Naive B cell (primary cell): ENCODE measurements around the gene COL19A1. TPM values are rescaled to one million over a fixed set of nuclear protein-coding genes. Genes with fewer than 3 reads are reported as not detected.
"Not testable (repeated sequence)": the region's sequence is repeated elsewhere in the genome, so short reads cannot be mapped to it uniquely, and the experiment has no call there.

Experiments used
- ATAC-seq, 2 donors: fragments of 150-1000 bp; cut with Tn5 transposase; 2 replicates each; pipeline ENCODE4 v1.10.0; 2021; ENCODE audit warnings: low read depth in 2 of 2, mild to moderate bottlenecking in 2 of 2, moderate library complexity in 2 of 2
- DNase-seq: peaks from one replicate; pipeline ENCODE4 v3.0.0; 2022
- H3K27ac Mint-ChIP-seq, 6 donors: one replicate each; pipeline ENCODE4 v1.8.0; 2020 to 2022; ENCODE audit warnings: mild to moderate bottlenecking in 6 of 6, mixed read lengths in 6 of 6, moderate library complexity in 5 of 6, inconsistent platforms in 2 of 6
- H3K27me3 Mint-ChIP-seq, 3 donors: one replicate each; pipeline ENCODE4 v1.8.0; 2021 to 2022; ENCODE audit warnings: mixed read lengths in 3 of 3, mild to moderate bottlenecking in 1 of 3
- H3K36me3 Mint-ChIP-seq, 2 donors: one replicate each; pipeline ENCODE4 v1.8.0; 2020 to 2022; ENCODE audit warnings: mixed read lengths in 2 of 2, inconsistent platforms in 1 of 2, mild to moderate bottlenecking in 1 of 2
- H3K4me1 Mint-ChIP-seq, 3 donors: one replicate each; pipeline ENCODE4 v1.8.0; 2020 to 2022; ENCODE audit warnings: mixed read lengths in 3 of 3, inconsistent platforms in 1 of 3, mild to moderate bottlenecking in 1 of 3, moderate library complexity in 1 of 3
- H3K4me3 Mint-ChIP-seq, 8 donors: one replicate each; pipeline ENCODE4 v1.8.0; 2020 to 2022; ENCODE audit warnings: mild to moderate bottlenecking in 8 of 8, mixed read lengths in 8 of 8, moderate library complexity in 8 of 8, inconsistent platforms in 2 of 8
- H3K9me3 Mint-ChIP-seq, 7 donors: one replicate each; pipeline ENCODE4 v1.8.0; 2020 to 2022; ENCODE audit warnings: mixed read lengths in 7 of 7, mild to moderate bottlenecking in 5 of 7, inconsistent platforms in 2 of 7, moderate library complexity in 1 of 7
- polyA plus RNA-seq, 6 donors: library from polyadenylated mRNA; unstranded; fragments of 300-500 nt; fragmentation: Illumina TruSeq; gene quantifications; one replicate each; pipeline ENCODE4 v1.2.3, GENCODE V29; 2021; ENCODE audit warnings: low read depth in 6 of 6

The COL19A1 gene
- polyA plus RNA-seq, 6 donors from 2014 or later = 14.1 to 47.3 (median 31.9) TPM

GRCh38 chr6:69965974-69966373 lies 99.6 kb downstream of the COL19A1 start:
- H3K4me1 Mint-ChIP-seq, H3K4me3 Mint-ChIP-seq, DNase-seq, ATAC-seq, H3K27ac Mint-ChIP-seq, H3K27me3 Mint-ChIP-seq, H3K9me3 Mint-ChIP-seq: not testable (repeated sequence)
- peaks cover 29% of the 10 kb centered on the region in 2 donors for H3K36me3 Mint-ChIP-seq

DNA sequence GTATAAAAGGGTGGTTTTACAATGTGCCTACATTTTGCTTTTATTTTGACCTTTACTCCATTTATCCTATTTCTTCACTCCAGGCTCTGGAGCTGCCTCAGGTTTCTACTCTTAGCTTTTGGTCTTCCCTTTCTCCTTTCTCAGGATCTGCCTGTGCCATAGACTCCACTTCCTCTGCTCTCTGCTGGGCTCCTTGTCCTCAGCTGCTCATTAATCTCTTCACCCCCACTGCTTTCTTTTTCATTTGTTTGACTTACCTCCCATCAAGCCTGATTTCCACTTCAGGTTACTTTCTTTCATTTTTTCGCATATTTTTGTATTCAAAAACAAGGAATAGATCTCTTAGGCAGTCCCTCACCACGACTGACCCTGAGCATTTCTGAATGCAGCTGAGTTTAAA lies 106.8 kb downstream of the COL19A1 start:
- H3K4me1 Mint-ChIP-seq = peaks cover 5 to 8% (median 6%) of the 10 kb centered on the region in 3 donors
- H3K27me3 Mint-ChIP-seq = no peaks in the 10 kb centered on the region
- H3K9me3 Mint-ChIP-seq = peaks cover 0 to 2% (median 0%) of the 10 kb centered on the region in 7 donors
- H3K27ac Mint-ChIP-seq = peak overlapping the region in 2 of 6 donors; percentile 39 to 49
- DNase-seq = no peak
- H3K36me3 Mint-ChIP-seq = peaks cover 25 to 41% of the 10 kb centered on the region in 2 donors
- ATAC-seq = no peak
- H3K4me3 Mint-ChIP-seq = no peak overlapping the region

DNA sequence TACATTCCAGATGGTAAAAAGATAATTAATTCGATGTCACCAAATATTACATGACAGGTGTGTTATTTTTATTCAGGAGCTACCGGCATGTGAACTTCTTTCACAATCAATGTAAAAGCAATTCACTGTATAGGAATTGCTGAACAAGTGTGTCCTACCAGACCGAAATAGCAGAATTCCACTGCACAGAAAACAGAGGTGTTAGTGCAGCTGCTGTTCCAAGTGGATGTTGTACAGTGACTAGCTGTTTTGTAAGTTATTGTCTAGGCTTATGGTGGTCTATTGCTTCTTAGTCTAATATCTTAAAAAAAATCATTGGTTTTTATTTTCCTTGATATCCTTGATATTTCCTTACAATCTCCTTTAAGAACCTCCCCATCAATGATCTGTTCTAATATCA lies 107.4 kb downstream of the COL19A1 start:
- DNase-seq = no peak
- H3K27ac Mint-ChIP-seq = no peak overlapping the region
- H3K4me1 Mint-ChIP-seq = peaks cover 5 to 8% (median 6%) of the 10 kb centered on the region in 3 donors
- H3K36me3 Mint-ChIP-seq = peaks cover 25 to 41% of the 10 kb centered on the region in 2 donors
- H3K9me3 Mint-ChIP-seq = peaks cover 0 to 2% (median 0%) of the 10 kb centered on the region in 7 donors
- no peak for ATAC-seq
- no peak overlapping the region for H3K4me3 Mint-ChIP-seq
- H3K27me3 Mint-ChIP-seq = no peaks in the 10 kb centered on the region

GRCh38 chr6:69974193-69974592 lies 107.8 kb downstream of the COL19A1 start:
- Mint-ChIP-seq H3K4me3 (no peak overlapping the region), H3K9me3 (peaks cover 0 to 2% (median 0%) of the 10 kb centered on the region in 7 donors), H3K4me1 (peaks cover 5 to 8% (median 6%) of the 10 kb centered on the region in 3 donors), H3K27ac (no peak overlapping the region), H3K36me3 (peaks cover 25 to 41% of the 10 kb centered on the region in 2 donors), H3K27me3 (no peaks in the 10 kb centered on the region)
- ATAC-seq (no peak), DNase-seq (no peak)

- DNase-seq (no peak), ATAC-seq (no peak)
- H3K36me3 Mint-ChIP-seq = peaks cover 20 to 30% of the 10 kb centered on the region in 2 donors
Measured at GRCh38 chr6:69976591-69977090, 110.3 kb downstream of the COL19A1 start.

DNA sequence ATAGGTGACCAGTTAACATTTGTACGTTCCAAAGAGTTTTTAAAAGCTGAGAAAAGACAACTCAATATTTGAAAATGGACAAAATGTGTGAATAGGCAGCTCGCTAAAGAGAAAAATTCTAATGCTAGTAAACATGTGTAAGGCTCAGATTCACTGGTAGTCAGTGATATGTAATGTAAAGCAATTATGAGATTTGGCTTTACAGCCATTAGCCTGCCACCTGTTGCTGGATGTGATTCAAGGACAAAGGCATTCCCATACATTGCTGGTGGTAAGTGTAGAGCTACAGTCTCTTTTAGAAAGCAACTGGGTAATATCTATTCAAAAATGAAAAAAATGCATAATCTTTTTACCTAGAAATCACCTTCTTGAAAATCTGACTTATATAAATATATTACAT lies 114.3 kb downstream of the COL19A1 start:
- DNase-seq (no peak), ATAC-seq (no peak)
- Mint-ChIP-seq H3K27me3 (no peaks in the 10 kb centered on the region), H3K4me1 (peaks cover 13 to 25% (median 19%) of the 10 kb centered on the region in 3 donors), H3K27ac (peak overlapping the region in 1 of 6 donors; percentile 15), H3K4me3 (no peak overlapping the region), H3K36me3 (peaks cover 9 to 11% of the 10 kb centered on the region in 2 donors), H3K9me3 (peaks cover 0 to 2% (median 0%) of the 10 kb centered on the region in 7 donors)

More at GRCh38 chr6:69976591-69977090, 110.3 kb downstream of the COL19A1 start:
- peaks cover 5 to 8% (median 6%) of the 10 kb centered on the region in 3 donors for H3K4me1 Mint-ChIP-seq
- H3K9me3 Mint-ChIP-seq = peaks cover 0 to 2% (median 0%) of the 10 kb centered on the region in 7 donors
- H3K27me3 Mint-ChIP-seq = no peaks in the 10 kb centered on the region
- no peak overlapping the region for H3K4me3 Mint-ChIP-seq
- peak overlapping the region in 3 of 6 donors; percentile 19 to 70 (median 45) for H3K27ac Mint-ChIP-seq

DNA sequence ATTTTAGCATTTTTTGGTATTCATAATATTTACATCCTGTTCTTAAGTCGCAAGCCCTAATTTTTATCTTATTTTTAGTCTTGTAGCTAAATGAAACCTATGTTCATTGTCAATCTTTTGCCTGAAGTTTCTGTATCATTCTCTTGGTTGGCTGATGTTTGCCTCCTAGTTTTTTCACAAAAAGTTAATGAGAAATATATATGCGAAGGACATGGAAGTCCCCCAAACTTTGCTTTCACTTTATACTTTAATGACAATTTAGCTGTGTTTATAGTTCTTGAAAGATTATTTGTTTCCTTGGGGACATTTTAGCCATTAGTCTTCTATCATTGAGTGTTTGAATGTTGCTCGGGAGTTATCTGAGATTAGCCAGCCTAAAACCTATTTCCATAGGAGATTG lies 118.2 kb downstream of the COL19A1 start:
- Mint-ChIP-seq H3K27me3 (no peaks in the 10 kb centered on the region), H3K27ac (peak overlapping the region; percentile 21 to 93 (median 84)), H3K4me1 (peaks cover 24 to 51% (median 34%) of the 10 kb centered on the region in 3 donors), H3K4me3 (peak overlapping the region in 1 of 8 donors; percentile 16), H3K36me3 (peaks cover 0 to 4% of the 10 kb centered on the region in 2 donors), H3K9me3 (no peaks in the 10 kb centered on the region)
- ATAC-seq = peak; percentile 61 to 71
- no peak for DNase-seq

- ATAC-seq (no peak), DNase-seq (no peak)
- Mint-ChIP-seq H3K36me3 (peaks cover under 1 to 4% of the 10 kb centered on the region in 2 donors), H3K4me1 (peaks cover 24 to 51% (median 34%) of the 10 kb centered on the region in 3 donors), H3K27ac (peak overlapping the region in 5 of 6 donors; percentile 64 to 93 (median 81)), H3K4me3 (no peak overlapping the region), H3K27me3 (no peaks in the 10 kb centered on the region), H3K9me3 (no peaks in the 10 kb centered on the region)
Measured at GRCh38 chr6:69985180-69985579, 118.8 kb downstream of the COL19A1 start.

- Mint-ChIP-seq H3K27ac (peak overlapping the region; percentile 7 to 76 (median 41)), H3K4me3 (peak overlapping the region in 1 of 8 donors; percentile 63), H3K27me3 (no peaks in the 10 kb centered on the region), H3K9me3 (peaks cover 0 to 8% (median 0%) of the 10 kb centered on the region in 7 donors), H3K36me3 (peaks cover under 1 to 11% of the 10 kb centered on the region in 2 donors), H3K4me1 (peaks cover 30 to 62% (median 30%) of the 10 kb centered on the region in 3 donors)
- DNase-seq = no peak
- ATAC-seq = no peak
Measured at GRCh38 chr6:69987550-69987949, 121.2 kb downstream of the COL19A1 start.

DNA sequence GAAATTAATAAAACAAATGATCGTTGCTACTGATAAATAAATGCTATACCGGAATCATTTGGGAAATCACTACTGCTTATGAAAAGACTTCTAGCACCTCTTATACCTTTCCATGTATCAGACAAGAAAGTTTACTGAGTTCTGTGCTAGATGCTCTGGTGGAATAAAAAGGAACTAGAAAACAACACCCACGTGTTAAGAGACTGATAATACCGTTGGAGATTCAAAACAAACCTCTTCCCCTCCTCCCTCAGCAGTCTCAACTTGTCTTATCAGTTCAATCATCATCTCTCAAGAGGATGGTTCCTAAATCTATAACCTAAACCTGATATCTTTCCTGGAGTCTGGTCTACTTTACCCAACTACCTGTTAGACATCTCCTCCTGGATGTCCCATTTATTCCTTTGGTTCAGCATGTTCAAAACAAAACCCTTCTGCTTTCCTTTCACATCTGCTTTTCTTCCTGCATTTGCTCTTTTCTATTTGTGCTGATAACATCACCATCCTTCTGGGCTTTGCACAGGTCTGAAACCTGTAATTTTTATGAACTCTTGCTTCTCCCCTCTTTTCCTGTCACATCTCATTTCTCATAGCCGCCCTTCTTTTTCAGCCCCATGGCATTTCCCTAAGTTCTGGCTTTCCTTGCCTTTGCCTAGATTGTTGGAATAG lies 122.2 kb downstream of the COL19A1 start:
- no peaks in the 10 kb centered on the region for H3K27me3 Mint-ChIP-seq
- H3K36me3 Mint-ChIP-seq = peaks cover 10 to 11% of the 10 kb centered on the region in 2 donors
- H3K27ac Mint-ChIP-seq = peak overlapping the region in 5 of 6 donors; percentile 3 to 51 (median 18)
- DNase-seq (no peak), ATAC-seq (peak; percentile 78 to 83)
- peak overlapping the region in 3 of 8 donors; percentile 9 to 43 (median 11) for H3K4me3 Mint-ChIP-seq
- H3K4me1 Mint-ChIP-seq = peaks cover 36 to 65% (median 40%) of the 10 kb centered on the region in 3 donors
- peaks cover 0 to 8% (median 2%) of the 10 kb centered on the region in 7 donors for H3K9me3 Mint-ChIP-seq

- DNase-seq (no peak), ATAC-seq (no peak)
- Mint-ChIP-seq H3K9me3 (peaks cover 0 to 8% (median 2%) of the 10 kb centered on the region in 7 donors), H3K27me3 (no peaks in the 10 kb centered on the region), H3K27ac (peak overlapping the region in 5 of 6 donors; percentile 21 to 85 (median 84)), H3K36me3 (peaks cover 30 to 36% of the 10 kb centered on the region in 2 donors), H3K4me3 (no peak overlapping the region), H3K4me1 (peaks cover 26 to 34% (median 27%) of the 10 kb centered on the region in 3 donors)
Measured at GRCh38 chr6:69994251-69994650, 127.9 kb downstream of the COL19A1 start.

- Mint-ChIP-seq H3K27ac (no peak overlapping the region), H3K27me3 (no peaks in the 10 kb centered on the region), H3K36me3 (peaks cover 45 to 47% of the 10 kb centered on the region in 2 donors), H3K9me3 (peaks cover 0 to 50% (median 31%) of the 10 kb centered on the region in 7 donors), H3K4me1 (peaks cover 0 to 16% (median 5%) of the 10 kb centered on the region in 3 donors), H3K4me3 (no peak overlapping the region)
- no peak for ATAC-seq
- no peak for DNase-seq
Measured at GRCh38 chr6:70008189-70008588, 141.8 kb downstream of the COL19A1 start.

DNA sequence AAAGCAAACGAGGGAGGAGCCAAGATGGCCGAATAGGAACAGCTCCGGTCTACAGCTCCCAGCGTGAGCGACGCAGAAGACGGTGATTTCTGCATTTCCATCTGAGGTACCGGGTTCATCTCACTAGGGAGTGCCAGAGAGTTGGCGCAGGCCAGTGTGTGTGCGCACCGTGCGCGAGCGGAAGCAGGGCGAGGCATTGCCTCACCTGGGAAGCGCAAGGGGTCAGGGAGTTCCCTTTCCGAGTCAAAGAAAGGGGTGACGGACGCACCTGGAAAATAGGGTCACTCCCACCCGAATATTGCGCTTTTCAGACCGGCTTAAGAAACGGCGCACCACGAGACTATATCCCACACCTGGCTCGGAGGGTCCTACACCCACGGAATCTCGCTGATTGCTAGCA lies 144.0 kb downstream of the COL19A1 start:
- peak overlapping the region in 1 of 6 donors; percentile 36 for H3K27ac Mint-ChIP-seq
- not testable (repeated sequence) for H3K4me3 Mint-ChIP-seq, H3K4me1 Mint-ChIP-seq, H3K27me3 Mint-ChIP-seq, DNase-seq, ATAC-seq
- H3K36me3 Mint-ChIP-seq = peaks cover 24 to 25% of the 10 kb centered on the region in 2 donors
- peaks cover 0 to 39% (median 22%) of the 10 kb centered on the region in 7 donors for H3K9me3 Mint-ChIP-seq
